ENCODE results near the gene FBXL13. TPM values are rescaled to one million over a fixed set of nuclear protein-coding genes. Genes with fewer than 3 reads are reported as not detected.

FBXL13 gene
- total RNA-seq, 2 experiments from 2014 or later, result 1.6 to 2.0 TPM

- Histone ChIP-seq H2AFZ (ENCODE audit: low read length) (no peak overlapping the region), H3K9me3 (ENCODE audit: low read length) (0 out of 2 replicates have a peak, but pooled peaks cover 5% of the 10 kb centered on the region), H3K36me3 (ENCODE audit: insufficient read depth, low read length) (no peaks in the 10 kb centered on the region), H3K27ac (ENCODE audit: low read depth, low read length, poor library complexity, severe bottlenecking) (no peak overlapping the region), H3K79me2 (ENCODE audit: insufficient read depth, low read depth, low read length) (no peaks in the 10 kb centered on the region), H3K4me1 (ENCODE audit: insufficient read depth, low read length, poor library complexity, severe bottlenecking) (no peaks in the 10 kb centered on the region), H3K9me2 (ENCODE audit: insufficient read depth, low read length) (no peaks in the 10 kb centered on the region), H3K4me3 (ENCODE audit: low read depth, low read length, poor library complexity, severe bottlenecking) (no peak overlapping the region), H3K4me2 (ENCODE audit: low read length) (no peak overlapping the region), H4K20me1 (ENCODE audit: insufficient read depth, low read length) (no peaks in the 10 kb centered on the region)
- intact Hi-C loops (cut with micrococcal nuclease; ENCODE audit: unreplicated experiment), result no loop called here
- POLR2A ChIA-PET, result no interaction called here
- DNase-seq (ENCODE audit: low spot score), result no peak
- TF ChIP-seq CTCF (conservative IDR thresholded peaks at IDR 0.05; ENCODE audit: low read length) (no peak), EZH2phosphoT487 (IDR thresholded peaks at IDR 0.05; ENCODE audit: borderline replicate concordance, low read depth, low read length) (no peak)
- CTCF ChIA-PET (ENCODE audit: unreplicated experiment), result no interaction called here
- BruUV-seq (replicated peaks), result no TSS peak
Measured at GRCh38 chr7:102993718-102994029, 80.9 kb downstream of the FBXL13 start.

DNA sequence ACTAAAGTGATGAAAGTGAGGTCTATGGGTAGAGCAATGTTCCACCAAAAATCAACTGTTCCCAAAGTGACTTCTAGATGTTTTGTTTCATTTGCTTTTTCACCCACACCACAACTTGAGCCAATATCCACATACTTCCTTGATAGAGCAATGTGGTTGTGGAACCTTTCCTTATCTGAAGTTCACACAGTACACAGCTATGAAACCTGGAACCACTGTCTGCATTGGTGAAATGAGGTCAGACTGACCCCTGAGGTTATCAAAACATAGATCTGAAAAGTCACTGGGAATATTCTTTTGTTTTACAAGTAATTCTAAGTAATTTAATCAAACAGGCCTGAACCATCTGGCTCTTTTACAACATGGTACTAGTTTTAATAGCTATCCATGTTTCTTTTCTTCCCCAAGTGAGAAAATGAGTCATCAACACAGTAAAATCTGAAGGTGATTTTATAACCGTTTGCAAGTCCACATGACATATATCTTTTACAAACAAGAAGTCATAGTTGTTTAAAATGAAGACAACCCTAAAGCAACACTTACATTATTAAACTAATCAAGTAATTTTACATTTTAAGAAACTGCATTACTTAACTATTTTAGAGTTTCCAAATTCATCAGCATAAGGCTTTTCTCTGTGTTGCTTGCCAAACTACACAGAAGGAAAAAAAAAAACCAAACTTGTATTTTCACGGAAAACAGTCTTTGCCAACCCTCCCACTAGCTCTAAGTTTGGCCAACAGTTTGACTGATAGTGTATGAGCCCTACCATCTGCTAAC lies 81.5 kb downstream of the FBXL13 start:
- H2AFZ ChIP-seq (ENCODE audit: low read length), result no peak overlapping the region
- no TSS peak for BruUV-seq (replicated peaks)
- no peaks in the 10 kb centered on the region for H3K36me3 ChIP-seq (ENCODE audit: insufficient read depth, low read length)
- CTCF ChIA-PET (ENCODE audit: unreplicated experiment), result no interaction called here
- no peak for DNase-seq (ENCODE audit: low spot score)
- H3K9me3 ChIP-seq (ENCODE audit: low read length), result 0 out of 2 replicates have a peak, but pooled peaks cover 5% of the 10 kb centered on the region
- no peaks in the 10 kb centered on the region for H3K9me2 ChIP-seq (ENCODE audit: insufficient read depth, low read length)
- POLR2A ChIA-PET, result no interaction called here
- TF ChIP-seq EZH2phosphoT487 (IDR thresholded peaks at IDR 0.05; ENCODE audit: borderline replicate concordance, low read depth, low read length) (no peak), CTCF (conservative IDR thresholded peaks at IDR 0.05; ENCODE audit: low read length) (no peak)
- no peak overlapping the region for H3K4me3 ChIP-seq (ENCODE audit: low read depth, low read length, poor library complexity, severe bottlenecking)
- H3K4me2 ChIP-seq (ENCODE audit: low read length), result no peak overlapping the region
- intact Hi-C loops (cut with micrococcal nuclease; ENCODE audit: unreplicated experiment), result no loop called here
- no peaks in the 10 kb centered on the region for H3K79me2 ChIP-seq (ENCODE audit: insufficient read depth, low read depth, low read length)
- no peaks in the 10 kb centered on the region for H3K4me1 ChIP-seq (ENCODE audit: insufficient read depth, low read length, poor library complexity, severe bottlenecking)
- H3K27ac ChIP-seq (ENCODE audit: low read depth, low read length, poor library complexity, severe bottlenecking), result no peak overlapping the region
- H4K20me1 ChIP-seq (ENCODE audit: insufficient read depth, low read length), result no peaks in the 10 kb centered on the region

DNA sequence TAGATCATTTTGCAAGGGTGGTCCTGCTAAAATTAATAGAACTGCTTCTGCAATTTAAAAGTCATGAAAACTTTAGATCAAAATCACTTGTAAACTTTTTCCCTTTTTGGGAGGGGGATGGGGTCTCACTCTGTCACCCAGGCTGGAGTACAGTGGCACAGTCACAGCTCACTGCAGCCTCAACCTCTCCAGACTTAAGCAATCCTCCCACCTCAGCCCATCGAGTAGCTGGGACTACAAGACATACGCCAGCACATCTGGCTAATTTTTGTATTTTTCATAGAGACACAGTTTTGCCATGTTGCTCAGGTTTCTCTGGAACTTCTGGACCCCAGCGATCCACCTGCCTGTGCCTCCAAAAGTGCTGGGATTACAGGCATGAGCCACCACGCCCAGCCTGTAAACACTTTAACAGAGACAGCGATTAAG lies 82.1 kb downstream of the FBXL13 start:
- ChIA-PET POLR2A (no interaction called here), CTCF (ENCODE audit: unreplicated experiment) (no interaction called here)
- no peak overlapping the region for H3K4me2 ChIP-seq (ENCODE audit: low read length)
- no peaks in the 10 kb centered on the region for H3K36me3 ChIP-seq (ENCODE audit: insufficient read depth, low read length)
- H3K9me2 ChIP-seq (ENCODE audit: insufficient read depth, low read length), result no peaks in the 10 kb centered on the region
- BruUV-seq (replicated peaks), result no TSS peak
- no peak overlapping the region for H2AFZ ChIP-seq (ENCODE audit: low read length)
- no peak overlapping the region for H3K27ac ChIP-seq (ENCODE audit: low read depth, low read length, poor library complexity, severe bottlenecking)
- H4K20me1 ChIP-seq (ENCODE audit: insufficient read depth, low read length), result no peaks in the 10 kb centered on the region
- TF ChIP-seq EZH2phosphoT487 (IDR thresholded peaks at IDR 0.05; ENCODE audit: borderline replicate concordance, low read depth, low read length) (no peak), CTCF (conservative IDR thresholded peaks at IDR 0.05; ENCODE audit: low read length) (no peak)
- no peaks in the 10 kb centered on the region for H3K4me1 ChIP-seq (ENCODE audit: insufficient read depth, low read length, poor library complexity, severe bottlenecking)
- H3K9me3 ChIP-seq (ENCODE audit: low read length), result 0 out of 2 replicates have a peak, but pooled peaks cover 5% of the 10 kb centered on the region
- intact Hi-C loops (cut with micrococcal nuclease; ENCODE audit: unreplicated experiment), result no loop called here
- H3K4me3 ChIP-seq (ENCODE audit: low read depth, low read length, poor library complexity, severe bottlenecking), result no peak overlapping the region
- no peaks in the 10 kb centered on the region for H3K79me2 ChIP-seq (ENCODE audit: insufficient read depth, low read depth, low read length)
- no peak for DNase-seq (ENCODE audit: low spot score)

All from OCI-LY7 (cell line).